Lower lobe of right lung (tissue), 2 donors: Measurements from ENCODE around the gene MUC20. TPM values are rescaled to one million over a fixed set of nuclear protein-coding genes. Genes with fewer than 3 reads are reported as not detected.
A peak's percentile ranks its signal among the peaks of the same experiment; 100 is the strongest.
"Not testable (repeated sequence)": the region's sequence is repeated elsewhere in the genome, so short reads cannot be mapped to it uniquely, and the experiment has no call there.

ENCODE experiments used
- ATAC-seq, 2 donors: fragments of 200-7000 bp; cut with Tn5 transposase; one replicate each; pipeline ENCODE4 v1.9.1; 2020 to 2022; ENCODE audit warnings: mild to moderate bottlenecking in 2 of 2, moderate library complexity in 2 of 2
- DNase-seq: peaks from one replicate; pipeline ENCODE4 v3.0.0-alpha.2; 2020
- H3K27ac ChIP-seq: fragments of 200-600 bp; one replicate; pipeline ENCODE4 v1.8.0; 2022
- H3K27me3 ChIP-seq: fragments of 200-600 bp; one replicate; pipeline ENCODE4 v1.8.0; 2022; ENCODE audit warnings: low read depth
- H3K36me3 ChIP-seq: fragments of 200-600 bp; one replicate; pipeline ENCODE4 v1.8.0; 2022; ENCODE audit warnings: mild to moderate bottlenecking
- H3K4me1 ChIP-seq: fragments of 200-600 bp; one replicate; pipeline ENCODE4 v1.8.0; 2022
- H3K4me3 ChIP-seq: fragments of 200-600 bp; one replicate; pipeline ENCODE4 v1.8.0; 2022; ENCODE audit warnings: mild to moderate bottlenecking
- H3K9me3 ChIP-seq: fragments of 200-600 bp; one replicate; pipeline ENCODE4 v1.8.0; 2022
- CTCF ChIP-seq: fragments of 200-600 bp; IDR thresholded peaks from one replicate; pipeline ENCODE4 v1.8.0; 2022; ENCODE audit warnings: antibody characterized with exemption, mild to moderate bottlenecking
- intact Hi-C: fragments of 100-400 bp; cut with DNase I; formaldehyde crosslinking; loops from one replicate; pipeline ENCODE4 v1.11.0; 2022
- total RNA-seq: library from RNA; stranded (reverse); fragmentation: NEBNext Ultra II Directional; extraction: Animal tissue kit (Norgen Biotek cat#: 25700); gene quantifications from one replicate; pipeline ENCODE4 v1.2.1, GENCODE V29; 2021
- donor health status: DM: no; HTN: yes; CAD: no; lungs with severe emphysema.

The MUC20 gene
- total RNA-seq, 1 donor from 2014 or later, result 14.3 TPM

DNA sequence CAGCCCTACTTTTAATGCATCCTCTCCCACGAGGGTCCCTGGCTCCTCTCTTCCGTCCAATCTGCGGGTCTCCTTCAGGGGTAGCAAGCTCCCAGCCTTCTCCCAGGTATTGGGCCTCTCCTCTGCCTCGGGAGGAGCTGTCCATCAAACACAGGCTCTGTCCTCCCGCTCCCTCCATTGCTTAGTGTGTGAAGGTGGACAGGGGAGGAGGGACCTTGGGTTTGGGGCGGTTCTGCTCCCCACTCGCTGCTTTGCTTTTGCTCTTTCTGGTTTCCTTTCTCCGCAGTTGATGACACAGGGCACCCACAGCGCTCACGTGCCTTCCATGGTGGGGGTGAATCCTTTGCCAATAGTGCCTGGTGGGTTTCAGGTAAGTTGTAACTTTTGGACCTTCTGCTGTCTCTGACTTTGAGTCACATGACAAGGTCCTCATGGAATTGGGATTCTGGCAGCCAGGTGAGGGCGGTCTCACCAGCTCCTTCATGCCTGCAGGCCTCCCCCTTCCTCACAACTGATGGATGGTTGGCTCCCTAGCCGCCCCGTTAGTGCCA, 18.9 kb downstream of the MUC20 start:
- intact Hi-C loops, result no loop called here
- Histone ChIP-seq H3K9me3 (no peaks in the 10 kb centered on the region), H3K4me3 (no peak overlapping the region), H3K27ac (no peak overlapping the region), H3K36me3 (peaks cover 14% of the 10 kb centered on the region), H3K4me1 (peaks cover 6% of the 10 kb centered on the region), H3K27me3 (no peaks in the 10 kb centered on the region)
- ATAC-seq, result no peak
- no peak for TF ChIP-seq CTCF
- DNase-seq, result peak; percentile 39

GRCh38 chr3:195744437-195744836, 23.7 kb downstream of the MUC20 start:
- no peak for TF ChIP-seq CTCF
- H3K4me1 ChIP-seq, result peaks cover 9% of the 10 kb centered on the region
- intact Hi-C loops, result no loop called here
- H3K9me3 ChIP-seq, result no peaks in the 10 kb centered on the region
- ATAC-seq, result no peak
- no peak for DNase-seq
- H3K36me3 ChIP-seq, result no peaks in the 10 kb centered on the region
- H3K27ac ChIP-seq, result no peak overlapping the region
- H3K27me3 ChIP-seq, result no peaks in the 10 kb centered on the region
- no peak overlapping the region for H3K4me3 ChIP-seq

DNA sequence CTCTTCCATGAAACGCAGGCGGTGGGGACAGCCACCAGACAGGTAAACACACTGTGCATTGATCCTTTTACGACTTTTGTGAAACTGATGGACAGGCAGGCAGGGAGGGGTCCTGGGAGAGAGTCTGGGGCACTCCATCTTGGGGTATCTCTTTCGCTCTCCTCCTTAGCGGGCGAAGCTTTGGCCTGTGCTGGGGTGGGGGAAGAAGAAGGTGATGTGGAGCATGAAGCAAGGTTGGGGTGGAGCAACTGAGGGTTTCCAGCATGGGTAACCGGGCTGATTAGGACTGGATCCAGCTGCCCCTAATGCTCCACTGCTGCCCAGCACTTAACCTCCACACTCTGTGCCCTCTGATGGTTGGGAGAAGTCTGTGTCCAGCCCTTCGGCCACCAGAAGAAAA, 25.6 kb downstream of the MUC20 start:
- Histone ChIP-seq H3K27ac (no peak overlapping the region), H3K36me3 (no peaks in the 10 kb centered on the region), H3K9me3 (no peaks in the 10 kb centered on the region), H3K27me3 (no peaks in the 10 kb centered on the region), H3K4me1 (peaks cover 9% of the 10 kb centered on the region), H3K4me3 (no peak overlapping the region)
- DNase-seq, result peak; percentile 26
- TF ChIP-seq CTCF, result no peak
- no peak for ATAC-seq
- intact Hi-C loops, result no loop called here

- Histone ChIP-seq H3K9me3 (no peaks in the 10 kb centered on the region), H3K4me3 (no peak overlapping the region), H3K27ac (no peak overlapping the region), H3K4me1 (peaks cover 9% of the 10 kb centered on the region), H3K36me3 (no peaks in the 10 kb centered on the region), H3K27me3 (no peaks in the 10 kb centered on the region)
- intact Hi-C loops, result no loop called here
- DNase-seq (peak; percentile 34), ATAC-seq (peak in 1 of 2 donors; percentile 20)
- no peak for TF ChIP-seq CTCF
Measured at GRCh38 chr3:195746751-195747150, 26.0 kb downstream of the MUC20 start.

DNA sequence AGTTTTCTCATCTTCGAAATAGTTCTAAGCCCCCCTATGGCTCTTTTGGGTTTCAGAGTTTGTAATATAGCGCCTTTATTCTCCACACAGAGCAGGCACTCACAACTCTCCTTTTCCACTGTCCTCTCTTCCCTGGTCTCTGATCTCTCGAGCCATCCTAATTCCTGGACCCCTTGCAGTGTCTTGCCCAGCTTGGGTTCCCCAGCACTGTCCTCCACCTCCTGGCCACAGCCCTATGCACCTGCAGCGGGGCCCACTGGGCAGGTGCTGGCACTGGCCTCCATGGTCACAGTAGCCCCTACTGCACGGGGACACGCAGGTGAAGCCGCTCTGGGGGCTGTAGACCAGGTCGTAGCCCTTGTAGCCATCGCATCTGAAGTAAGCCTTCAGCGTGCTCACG, 27.9 kb downstream of the MUC20 start:
- DNase-seq (no peak), ATAC-seq (peak in 1 of 2 donors; percentile 16)
- Histone ChIP-seq H3K36me3 (no peaks in the 10 kb centered on the region), H3K4me3 (no peak overlapping the region), H3K9me3 (no peaks in the 10 kb centered on the region), H3K4me1 (peaks cover 9% of the 10 kb centered on the region), H3K27ac (no peak overlapping the region), H3K27me3 (no peaks in the 10 kb centered on the region)
- intact Hi-C loops, result no loop called here
- TF ChIP-seq CTCF, result no peak

GRCh38 chr3:195749101-195749500, 28.3 kb downstream of the MUC20 start:
- ATAC-seq, H3K36me3 ChIP-seq, H3K4me1 ChIP-seq, DNase-seq, H3K27me3 ChIP-seq, H3K4me3 ChIP-seq, intact Hi-C loops, H3K9me3 ChIP-seq, H3K27ac ChIP-seq: not testable (repeated sequence)
